Left lung (tissue), 10 donors: ENCODE data around the gene DST. TPM values are rescaled to one million over a fixed set of nuclear protein-coding genes. Genes with fewer than 3 reads are reported as not detected.

Experiments used
- ATAC-seq: fragments of 200-7000 bp; cut with Tn5 transposase; one replicate; pipeline ENCODE4 v1.9.1; 2020; ENCODE audit warnings: moderate library complexity
- DNase-seq, 4 donors: peaks; one replicate each; pipeline ENCODE4 v3.0.0-alpha.2; 2013 to 2020
- H3K27ac ChIP-seq, 2 donors: fragments of 200-600 bp; sonication (generic) in 1 of 2; one replicate each; pipeline versions ENCODE4 v1.5.0 to v1.8.0; 2020 to 2021
- H3K27me3 ChIP-seq, 2 donors: fragments of 200-600 bp; sonication (generic) in 1 of 2; one replicate each; pipeline versions ENCODE4 v1.5.0 to v1.8.0; 2020 to 2021
- H3K36me3 ChIP-seq, 2 donors: fragments of 200-600 bp; sonication (generic) in 1 of 2; one replicate each; pipeline versions ENCODE4 v1.5.0 to v1.8.0; 2020 to 2021
- H3K4me1 ChIP-seq, 2 donors: fragments of 200-600 bp; one replicate each; pipeline ENCODE4 v1.8.0; 2021
- H3K4me3 ChIP-seq, 2 donors: fragments of 200-600 bp; sonication (generic) in 1 of 2; one replicate each; pipeline versions ENCODE4 v1.5.0 to v1.8.0; 2020 to 2021; ENCODE audit warnings: mild to moderate bottlenecking in 1 of 2
- H3K9me3 ChIP-seq, 2 donors: fragments of 200-600 bp; sonication (generic) in 1 of 2; one replicate each; pipeline versions ENCODE4 v1.5.0 to v1.8.0; 2020 to 2021
- CTCF ChIP-seq, 2 donors: fragments of 200-600 bp; sonication (generic) in 1 of 2; IDR thresholded peaks; one replicate each; pipeline versions ENCODE4 v1.5.0 to v1.8.0; 2021; ENCODE audit warnings: antibody characterized with exemption in 2 of 2
- intact Hi-C, 2 donors: fragments of 100-400 bp; cut with DNase I; formaldehyde crosslinking; loops; one replicate each; pipeline versions ENCODE4 v1.11.2 to v1.14.2; 2022
- polyA plus RNA-seq, 6 donors: library from polyadenylated mRNA; unstranded; fragments of 120-200 nt; gene quantifications; one replicate each; pipeline ENCODE4 v1.2.1, GENCODE V29; 2013; ENCODE audit not compliant: insufficient read length in 6 of 6
- total RNA-seq, 2 donors: library from RNA; stranded (reverse); fragmentation: NEBNext Ultra II Directional; extraction: Animal tissue kit (Norgen Biotek cat#: 25700); gene quantifications; one replicate each; pipeline ENCODE4 v1.2.1, GENCODE V29; 2021
- donor health status: DM: no; HTN: yes; CAD: no.
- donor health status: DM: no; HTN: no; CAD: no.

DST gene
- total and polyA plus RNA-seq, 8 donors = 290 to 636 (median 504) TPM

- Histone ChIP-seq H3K4me3 (no peak overlapping the region), H3K27me3 (no peaks in the 10 kb centered on the region), H3K36me3 (peaks cover 0 to 3% of the 10 kb centered on the region in 2 donors), H3K27ac (no peak overlapping the region), H3K9me3 (no peaks in the 10 kb centered on the region), H3K4me1 (no peaks in the 10 kb centered on the region)
- ATAC-seq (no peak), DNase-seq (no peak)
- intact Hi-C loops = no loop called here
- no peak for TF ChIP-seq CTCF (IDR thresholded peaks at IDR 0.05)
These were observed 41.3 kb downstream of the DST start for GRCh38 chr6:56601390-56601789.

GRCh38 chr6:56595490-56596122 lies 47.1 kb downstream of the DST start:
- Histone ChIP-seq H3K36me3 (peaks cover 0 to 15% of the 10 kb centered on the region in 2 donors), H3K4me3 (no peak overlapping the region), H3K27me3 (no peaks in the 10 kb centered on the region), H3K9me3 (no peaks in the 10 kb centered on the region), H3K4me1 (peaks cover 0 to 25% of the 10 kb centered on the region in 2 donors), H3K27ac (no peak overlapping the region)
- TF ChIP-seq CTCF (IDR thresholded peaks at IDR 0.05) = peak; percentile 43 to 49
- intact Hi-C loops = loop anchor here in 1 of 2 donors (10.0 kb wide), 1 partner anchor 241 kb away; no protein-coding TSS in a partner anchor
- peak; percentile 80 for ATAC-seq
- peak in 1 of 4 donors; percentile 28 for DNase-seq

GRCh38 chr6:56594699-56595098 lies 48.0 kb downstream of the DST start:
- intact Hi-C loops = loop anchor here in 1 of 2 donors (10.0 kb wide), 1 partner anchor 240 kb away; no protein-coding TSS in a partner anchor
- ATAC-seq (peak; percentile 19), DNase-seq (no peak)
- TF ChIP-seq CTCF (IDR thresholded peaks at IDR 0.05) = no peak
- Histone ChIP-seq H3K36me3 (peaks cover 0 to 12% of the 10 kb centered on the region in 2 donors), H3K27me3 (no peaks in the 10 kb centered on the region), H3K9me3 (no peaks in the 10 kb centered on the region), H3K4me3 (no peak overlapping the region), H3K4me1 (peaks cover 0 to 25% of the 10 kb centered on the region in 2 donors), H3K27ac (no peak overlapping the region)

- ATAC-seq = peak; percentile 58
- H3K27ac ChIP-seq = no peak overlapping the region
- H3K36me3 ChIP-seq = peaks cover 0 to 12% of the 10 kb centered on the region in 2 donors
These were observed 48.8 kb downstream of the DST start for GRCh38 chr6:56593801-56594318.

More at GRCh38 chr6:56593801-56594318, 48.8 kb downstream of the DST start:
- Histone ChIP-seq H3K4me3 (no peak overlapping the region), H3K9me3 (no peaks in the 10 kb centered on the region), H3K4me1 (peaks cover 0 to 25% of the 10 kb centered on the region in 2 donors), H3K27me3 (no peaks in the 10 kb centered on the region)
- intact Hi-C loops = loop anchor here in 1 of 2 donors (10.0 kb wide), 1 partner anchor 239 kb away; no protein-coding TSS in a partner anchor
- no peak for DNase-seq
- TF ChIP-seq CTCF (IDR thresholded peaks at IDR 0.05) = no peak
